AG08396 (cell line): ENCODE data around the gene ROBO1.

Experiments used
- DNase-seq: peaks from one replicate; pipeline ENCODE4 v3.0.0; 2012; ENCODE audit warnings: low spot score, mixed read lengths

ROBO1 gene

DNA sequence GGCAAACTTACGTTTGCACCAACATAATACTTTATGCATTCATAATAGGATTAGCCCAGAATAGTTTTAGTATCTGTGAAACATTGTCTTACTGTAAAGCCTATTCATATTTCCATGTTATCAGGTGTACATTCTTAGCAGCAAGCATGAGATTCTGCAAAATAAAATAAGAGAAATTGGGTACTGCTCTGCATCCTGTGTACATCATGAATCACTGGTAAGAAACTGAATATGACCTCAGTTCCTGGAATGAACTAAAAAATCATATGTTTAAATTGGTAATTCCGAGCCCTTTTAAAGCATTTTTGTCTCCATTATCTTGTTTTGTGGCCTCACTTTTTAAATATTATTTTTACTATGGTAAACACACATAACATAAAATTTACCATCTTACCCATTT lies 605.1 kb downstream of the ROBO1 start:
- no peak for DNase-seq

DNA sequence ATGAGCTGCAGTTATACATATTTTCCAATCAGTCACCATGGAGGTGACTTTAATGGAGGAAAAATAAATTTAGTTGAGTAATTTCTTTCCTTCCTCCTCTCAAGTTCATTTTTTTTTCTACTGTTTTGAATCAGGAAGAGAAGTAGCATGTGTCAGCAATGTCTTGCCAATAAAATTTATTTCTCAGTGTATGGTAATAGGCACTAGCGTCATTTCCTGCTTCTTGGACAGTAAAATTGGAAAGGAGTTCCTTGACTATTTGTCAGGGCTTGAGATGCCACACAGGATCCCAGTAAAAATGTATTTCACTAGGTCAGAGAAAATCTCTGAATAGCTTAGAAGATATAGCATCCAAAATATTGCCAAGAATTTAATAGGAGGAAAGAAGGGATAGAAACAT lies 605.9 kb downstream of the ROBO1 start:
- no peak for DNase-seq

DNA sequence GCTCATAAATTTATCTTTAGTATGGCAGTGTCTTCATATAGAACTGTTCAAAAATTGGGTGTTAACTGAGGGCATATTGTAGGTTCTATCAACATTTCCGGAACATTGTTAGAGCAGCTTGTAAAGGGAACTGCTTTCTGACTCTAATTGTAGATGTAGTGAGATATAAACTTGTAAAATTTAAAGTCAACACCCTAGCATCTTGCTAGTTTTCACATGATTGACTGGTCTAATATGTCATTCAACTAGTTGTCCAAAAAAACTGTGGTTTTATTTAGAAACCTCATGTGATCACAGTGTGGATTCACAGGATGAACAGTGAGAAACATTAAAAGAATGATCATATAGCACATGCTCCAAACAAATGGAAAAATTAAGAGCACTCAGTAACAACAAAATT lies 607.4 kb downstream of the ROBO1 start:
- DNase-seq = no peak

DNA sequence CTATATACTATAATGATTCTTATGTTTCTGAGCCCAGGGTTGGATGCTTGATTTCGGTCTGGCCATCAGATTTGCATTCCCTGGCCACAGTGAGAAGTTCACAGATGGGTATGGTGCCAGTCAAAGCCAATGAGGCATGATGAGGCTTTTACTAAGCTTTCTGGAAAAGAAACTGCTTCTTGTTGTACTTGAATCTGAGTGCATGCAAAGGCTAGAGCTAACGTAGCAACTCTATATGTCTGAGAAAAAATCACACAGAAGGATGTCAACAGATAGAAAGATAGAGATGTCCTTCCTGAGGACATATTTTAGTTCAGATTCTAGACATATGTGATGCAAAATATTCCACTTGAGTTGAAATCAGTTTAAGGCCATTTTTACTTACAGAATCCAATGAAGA lies 608.1 kb downstream of the ROBO1 start:
- DNase-seq = no peak

DNA sequence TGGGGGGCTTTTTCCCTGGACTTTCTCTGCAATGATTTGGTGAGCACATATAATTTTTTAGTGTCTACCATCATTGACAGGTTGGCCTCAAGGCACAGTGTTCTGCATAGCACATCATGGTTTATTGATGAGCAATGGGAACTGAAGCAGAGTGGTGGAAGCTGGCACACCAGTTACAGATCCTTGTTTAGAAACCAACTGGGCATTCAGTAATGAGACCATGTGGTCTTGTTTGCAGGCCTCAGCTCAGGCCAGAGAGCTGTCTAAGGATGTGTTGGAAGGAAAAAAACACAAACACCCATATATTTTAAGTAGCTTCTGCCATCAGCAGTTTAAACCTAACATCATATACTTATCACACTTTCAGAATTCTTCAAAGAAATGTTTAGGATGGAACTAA lies 610.6 kb downstream of the ROBO1 start:
- no peak for DNase-seq

DNA sequence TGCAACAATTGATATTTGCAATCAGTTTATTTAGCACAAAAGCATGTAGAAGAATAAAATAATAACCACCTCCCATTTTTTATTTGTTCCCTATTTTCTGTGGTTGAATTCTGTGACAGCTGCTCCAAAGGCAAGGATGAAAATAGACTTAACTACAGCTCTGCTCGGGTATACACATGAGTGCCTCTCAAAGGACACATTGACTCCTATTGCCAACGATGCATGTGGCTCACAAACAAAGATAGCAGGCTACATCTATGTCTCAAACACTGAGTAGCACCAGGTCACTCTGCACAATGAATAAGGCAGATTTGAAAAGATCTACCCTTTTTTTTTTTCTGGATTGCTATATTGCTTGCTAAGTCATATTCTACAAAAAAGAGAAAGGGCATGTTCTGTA lies 612.9 kb downstream of the ROBO1 start:
- no peak for DNase-seq

DNA sequence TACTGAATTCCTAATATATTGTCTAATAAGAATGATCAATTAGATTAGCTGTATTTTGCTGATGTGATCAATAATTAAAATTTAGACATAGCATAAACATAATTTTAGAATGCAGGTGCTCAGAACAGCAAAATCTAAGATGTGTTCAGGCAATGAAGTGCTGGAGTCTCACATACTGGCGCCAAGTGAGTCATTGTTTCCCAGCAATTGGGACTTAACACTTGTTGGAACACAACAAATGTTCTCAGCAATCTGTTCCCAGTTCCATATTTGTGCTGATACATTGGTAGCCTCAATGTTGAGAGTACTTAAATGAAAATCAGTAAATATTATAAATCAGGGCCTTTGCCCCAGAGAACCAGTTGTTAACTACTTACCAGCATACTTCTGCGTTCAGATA lies 619.0 kb downstream of the ROBO1 start:
- DNase-seq = no peak

DNA sequence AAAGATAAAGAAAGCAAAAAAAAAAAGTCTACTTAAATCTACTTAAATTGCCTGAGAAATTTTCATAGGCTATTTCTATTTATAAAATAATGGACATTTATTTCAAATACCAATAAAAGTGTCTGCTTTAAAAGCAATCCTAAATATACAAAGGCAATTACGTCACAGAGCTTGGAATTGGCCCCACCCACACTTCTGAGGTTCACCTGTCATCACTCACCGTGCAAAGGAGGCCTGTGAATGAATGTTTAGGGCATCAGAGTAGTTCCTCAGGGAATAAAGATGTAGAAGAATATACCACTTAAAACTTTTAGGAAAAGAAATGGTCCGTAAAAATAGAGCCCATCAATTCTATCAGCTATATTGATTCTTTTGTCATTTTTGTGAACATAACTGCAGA lies 621.8 kb downstream of the ROBO1 start:
- no peak for DNase-seq

DNA sequence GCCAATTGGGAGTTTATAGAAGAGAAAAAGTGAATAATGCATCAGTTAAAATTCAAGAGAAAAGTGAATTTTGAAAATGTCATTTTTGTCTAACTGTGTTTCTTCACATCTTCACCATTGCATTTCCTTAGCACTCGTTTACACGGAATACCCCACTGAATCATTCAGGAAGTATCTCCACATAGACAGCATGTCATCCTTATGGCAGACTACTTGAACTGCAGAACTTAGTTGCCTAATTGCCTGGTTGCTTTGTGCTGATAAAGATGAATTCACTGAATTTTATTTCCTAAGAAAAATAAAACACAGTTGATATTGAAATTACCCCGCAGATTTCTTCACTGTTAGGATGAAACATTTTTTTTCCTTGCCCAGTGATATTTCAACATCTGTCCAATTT lies 627.1 kb downstream of the ROBO1 start:
- DNase-seq = no peak

DNA sequence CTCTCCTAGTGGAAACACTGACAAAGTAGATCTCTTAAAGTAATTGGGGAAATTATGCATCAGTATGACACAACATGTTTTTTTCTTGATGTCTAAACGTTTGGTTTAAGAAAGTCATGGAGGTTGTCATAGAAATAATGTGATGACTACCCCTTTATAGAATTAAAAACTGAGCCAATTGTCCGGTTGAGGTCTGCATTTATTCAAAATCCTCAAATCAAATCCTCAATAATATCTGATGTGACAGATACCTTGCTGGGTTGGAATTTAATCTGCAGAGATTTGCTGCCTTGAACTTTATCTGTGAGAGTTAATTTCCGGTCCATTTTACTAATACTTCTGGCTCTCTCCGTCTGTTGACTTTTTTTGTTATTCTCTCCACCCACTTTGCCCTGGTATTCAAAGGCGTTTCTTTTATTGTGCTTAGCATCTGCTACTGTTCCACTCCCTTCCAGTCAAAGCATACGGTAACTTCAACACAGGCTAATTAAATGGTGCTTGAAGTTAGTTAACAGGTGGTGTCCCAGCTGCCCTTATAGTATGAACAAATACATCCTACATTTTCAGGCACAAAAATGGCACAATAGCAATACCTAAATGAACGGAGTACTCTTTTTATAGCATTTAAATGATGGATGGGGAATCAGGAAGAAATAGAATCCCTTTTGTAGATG lies 628.3 kb downstream of the ROBO1 start:
- no peak for DNase-seq

DNA sequence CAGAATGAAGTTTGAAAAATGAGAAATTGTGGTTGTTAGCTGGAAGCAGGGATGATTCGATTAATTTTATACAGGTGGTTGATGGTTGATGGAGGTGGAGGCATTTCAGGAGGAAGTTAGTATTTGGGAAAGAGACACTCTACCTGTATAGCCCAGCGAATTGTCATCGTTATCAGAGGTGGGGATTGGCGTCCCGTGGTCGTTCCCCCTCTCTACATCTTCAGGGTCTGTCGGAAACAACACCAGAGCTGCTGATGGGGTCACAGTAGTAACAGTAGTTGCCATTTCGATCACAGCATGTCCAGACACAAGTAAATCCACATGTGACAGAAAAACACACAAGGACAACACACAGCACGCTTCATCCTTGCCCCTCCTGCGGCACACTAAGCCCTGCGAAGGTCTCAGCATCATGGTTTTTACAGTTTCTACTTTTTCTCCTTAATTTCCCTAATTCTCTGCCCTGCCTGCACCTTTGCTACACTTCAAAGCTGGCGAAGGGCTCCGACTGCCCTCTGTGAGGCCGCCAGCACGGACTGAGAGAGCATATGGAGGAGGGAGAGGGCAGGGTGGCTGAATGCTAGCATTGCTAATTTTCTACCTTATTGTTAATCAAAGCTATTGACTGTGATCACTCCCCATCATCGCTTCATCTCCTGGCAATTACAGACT lies 642.3 kb downstream of the ROBO1 start:
- no peak for DNase-seq

DNA sequence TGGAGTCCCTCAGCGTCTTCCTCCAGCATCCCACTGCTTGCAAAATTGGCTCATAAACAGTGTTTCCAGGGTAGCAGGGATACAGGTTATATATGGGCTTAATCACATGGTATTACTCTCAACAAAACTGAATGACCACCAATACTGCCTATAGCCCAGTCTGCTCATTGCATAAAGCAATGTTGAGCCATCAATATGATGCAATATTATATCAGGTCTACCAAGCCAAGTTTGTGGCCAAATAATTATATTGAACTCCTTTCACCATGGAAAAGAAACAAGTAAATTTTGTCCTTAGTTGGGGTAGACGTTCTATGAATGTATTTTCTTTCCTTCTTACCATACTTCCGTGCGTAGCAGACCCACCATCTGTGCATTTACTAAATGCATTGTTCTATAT lies 652.3 kb downstream of the ROBO1 start:
- no peak for DNase-seq

DNA sequence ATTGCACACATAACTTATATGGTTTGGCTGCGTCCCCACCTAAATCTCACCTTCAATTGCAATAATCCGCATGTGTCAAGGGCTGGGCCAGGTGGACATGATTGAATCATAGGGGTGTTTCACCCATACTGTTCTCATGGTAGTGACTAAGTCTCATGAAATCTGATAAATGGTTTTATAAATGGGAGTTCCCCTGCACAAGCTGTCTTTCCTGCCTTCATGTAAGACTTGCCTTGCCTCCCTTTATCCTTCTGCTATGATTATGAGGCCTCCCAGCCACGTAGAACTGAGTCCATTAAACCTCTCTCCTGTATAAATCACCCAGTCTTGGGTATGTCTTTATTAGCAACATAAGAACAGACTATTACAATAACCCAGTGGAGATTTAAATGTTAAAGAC lies 653.9 kb downstream of the ROBO1 start:
- DNase-seq = no peak

DNA sequence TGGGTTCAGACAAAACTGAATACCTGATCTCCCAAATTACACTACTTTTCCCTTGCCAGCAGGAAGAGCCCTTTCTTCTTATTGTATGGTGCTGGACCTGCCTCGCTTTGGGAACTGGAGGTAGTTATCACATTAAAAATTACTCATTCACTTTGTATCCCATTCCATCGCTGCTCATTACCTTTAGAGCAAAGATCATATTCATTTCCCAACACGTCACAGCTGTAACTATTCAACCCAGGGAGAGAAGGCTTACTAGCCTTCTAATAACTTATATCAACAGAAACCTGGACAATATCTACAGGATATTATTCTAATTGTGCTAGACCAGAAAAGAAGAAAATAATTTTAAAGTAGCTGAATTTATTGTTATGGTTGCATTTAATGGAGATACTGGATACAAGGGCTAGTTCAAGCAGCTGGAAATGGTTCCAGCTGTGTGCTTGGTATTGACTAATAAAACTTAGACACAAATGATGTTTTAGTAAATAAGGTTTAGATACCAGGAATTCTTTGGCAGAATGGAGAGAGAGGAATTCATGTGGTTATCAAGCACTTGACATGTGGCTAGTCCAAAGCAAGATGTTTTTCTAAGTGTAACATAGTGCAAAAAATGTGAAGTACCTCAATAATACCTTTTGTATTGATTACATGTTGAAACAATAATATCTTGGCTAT lies 656.3 kb downstream of the ROBO1 start:
- peak; percentile 12 for DNase-seq

DNA sequence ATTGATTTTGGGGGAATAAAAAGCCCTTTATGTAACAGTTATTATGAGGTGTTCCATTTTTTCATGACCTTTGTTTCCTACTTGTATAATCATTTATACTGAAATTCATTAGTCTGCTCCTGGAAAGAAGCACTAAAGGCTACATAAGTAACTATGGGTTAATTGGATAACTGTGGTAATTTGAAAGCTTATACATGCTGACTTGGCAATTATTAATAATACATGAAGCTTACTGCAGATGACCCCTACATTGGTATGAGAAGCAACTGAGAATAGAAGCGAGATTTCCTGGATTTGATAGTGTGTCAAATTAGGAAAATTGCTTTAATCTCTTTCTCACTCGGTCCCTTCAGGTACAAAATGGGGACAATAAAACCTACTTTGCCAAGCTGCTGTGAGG lies 658.0 kb downstream of the ROBO1 start:
- DNase-seq = no peak

DNA sequence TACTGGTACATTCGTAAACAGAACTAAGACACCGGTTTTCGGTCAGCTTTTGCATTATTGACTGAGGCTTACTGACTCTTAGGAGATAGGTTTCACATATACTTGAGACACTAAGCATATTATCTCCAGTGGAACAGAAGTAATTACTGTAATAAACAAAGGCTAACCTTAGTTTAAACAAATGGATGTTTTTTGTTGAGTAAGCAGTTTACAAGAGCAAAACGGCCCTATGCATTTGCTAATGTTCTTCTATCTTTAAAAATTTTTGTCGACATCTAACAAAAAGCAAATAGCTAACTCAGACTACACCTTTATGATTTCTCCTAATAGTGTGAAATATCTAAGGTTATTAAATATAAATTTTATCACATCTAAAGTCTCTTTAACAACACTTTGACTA lies 664.5 kb downstream of the ROBO1 start:
- no peak for DNase-seq

DNA sequence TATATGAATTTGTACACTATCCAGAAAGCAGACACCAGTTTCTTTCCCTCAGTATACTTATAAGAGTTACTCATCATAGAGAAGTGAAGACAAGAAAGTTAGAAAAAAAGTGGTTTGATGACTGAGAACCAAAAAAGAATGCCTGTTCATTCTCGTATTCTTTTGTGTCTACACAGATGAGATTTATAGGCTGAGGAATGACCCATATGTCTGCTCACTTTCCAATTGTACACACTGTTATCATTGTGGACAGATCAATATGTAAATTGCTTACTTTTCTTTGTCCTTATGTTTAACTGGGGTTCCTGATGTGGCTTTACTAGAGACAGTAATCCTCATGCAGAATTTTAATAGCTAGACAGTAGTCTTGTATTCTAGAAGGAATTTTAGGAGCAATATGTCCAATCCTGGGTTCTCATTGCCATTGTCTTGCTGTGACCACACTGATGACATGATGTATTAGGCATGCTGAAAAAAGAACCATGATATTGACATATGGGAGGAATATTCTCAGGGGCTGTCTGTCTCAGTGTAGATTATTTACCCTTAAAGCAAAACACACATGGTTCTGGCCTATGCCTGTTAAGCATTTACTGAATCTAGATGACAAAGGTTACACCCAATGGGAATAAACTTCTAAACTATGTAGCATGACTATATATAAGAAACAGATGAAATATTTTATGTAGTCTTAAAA lies 669.7 kb downstream of the ROBO1 start:
- DNase-seq = no peak

DNA sequence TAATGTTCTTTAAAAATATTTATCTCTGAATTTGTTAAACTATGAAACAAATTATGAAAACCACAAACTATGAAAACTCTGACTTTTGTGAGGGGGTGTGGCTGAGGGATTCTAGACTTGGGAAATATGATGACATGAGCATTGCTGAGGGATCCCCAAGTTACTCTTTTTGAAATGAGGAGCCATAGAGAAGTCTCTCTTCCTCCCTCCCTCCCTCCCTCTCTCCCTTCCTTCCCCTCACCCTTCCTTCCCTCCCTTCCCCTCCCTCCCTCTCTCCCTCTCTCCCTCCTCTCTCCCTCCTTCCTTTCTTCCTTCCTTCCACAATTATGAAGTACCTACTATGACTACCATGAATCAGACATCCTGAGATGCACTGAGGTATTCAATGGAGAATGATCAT lies 673.1 kb downstream of the ROBO1 start:
- no peak for DNase-seq

DNA sequence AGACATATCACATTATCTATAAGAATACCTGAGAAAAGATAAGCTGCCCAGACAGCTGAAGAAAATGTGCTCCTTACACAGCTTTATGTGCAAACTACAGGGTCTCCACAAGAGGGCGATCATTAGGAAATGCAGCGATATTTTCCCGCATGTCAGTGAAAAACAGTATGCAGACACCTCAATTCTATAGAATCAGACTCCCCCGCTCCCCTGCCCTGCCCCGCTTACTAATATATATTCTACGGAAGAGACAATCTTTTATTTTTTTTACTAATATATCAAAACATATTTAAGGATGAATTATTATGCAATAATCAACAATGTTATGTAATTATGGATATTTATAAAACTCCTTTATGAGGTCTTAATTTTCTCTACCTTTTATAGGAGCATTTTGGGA lies 681.3 kb downstream of the ROBO1 start:
- DNase-seq = peak; percentile 38

DNA sequence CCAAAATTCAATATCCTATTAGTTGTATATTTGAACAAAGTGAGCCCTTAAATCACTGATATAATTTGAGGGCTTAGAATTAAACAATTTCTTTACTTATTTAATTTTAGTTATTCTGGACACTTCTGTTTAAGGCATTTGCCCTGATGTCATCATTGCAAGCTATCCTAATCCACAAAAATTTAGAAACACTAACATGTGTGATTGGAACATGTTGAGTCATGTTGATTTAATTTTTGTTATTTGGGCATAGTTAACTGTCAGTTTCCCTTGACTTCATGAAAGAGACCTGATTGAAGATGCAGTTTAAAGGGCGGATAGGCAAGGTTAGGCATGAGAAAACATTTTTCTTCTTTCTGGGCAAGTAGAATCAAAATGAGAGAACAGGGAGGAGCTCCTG lies 682.6 kb downstream of the ROBO1 start:
- peak; percentile 4 for DNase-seq

DNA sequence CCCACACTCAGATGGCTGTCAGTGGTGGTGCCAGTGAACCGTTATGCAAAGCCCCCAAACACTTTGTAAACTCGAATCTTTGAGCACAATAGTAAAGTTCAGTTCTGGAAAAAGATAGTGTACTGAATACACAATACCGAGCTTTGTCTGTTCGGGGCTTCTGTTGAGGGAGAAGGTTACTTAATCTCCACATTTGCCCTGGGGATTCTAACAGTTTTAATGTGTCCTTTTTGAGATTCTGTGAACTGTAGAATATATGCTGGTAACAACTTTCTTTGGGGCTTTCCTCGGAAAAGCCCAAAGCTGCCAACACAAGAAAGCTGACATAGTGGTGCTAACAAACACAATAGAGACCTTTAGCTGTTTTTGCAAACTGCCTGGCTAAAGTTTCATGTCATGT lies 686.5 kb downstream of the ROBO1 start:
- no peak for DNase-seq

DNA sequence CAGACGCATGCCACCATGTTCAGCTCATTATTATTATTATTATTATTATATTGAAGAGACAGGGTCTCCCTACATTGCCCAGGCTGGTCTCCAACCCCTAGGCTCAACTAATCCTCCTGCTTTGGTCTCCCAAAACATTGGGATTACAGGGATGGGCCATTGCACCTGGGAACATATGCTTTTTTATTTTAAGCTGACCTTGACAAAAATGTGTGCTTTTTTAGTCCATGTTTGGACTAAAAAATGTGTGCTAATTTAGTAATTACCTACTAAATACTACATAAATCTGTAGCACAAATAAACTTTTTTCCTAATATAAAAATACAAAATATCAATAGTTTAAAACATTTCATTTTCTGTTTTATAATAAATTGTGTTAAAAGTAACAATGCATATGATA lies 693.2 kb downstream of the ROBO1 start:
- no peak for DNase-seq

DNA sequence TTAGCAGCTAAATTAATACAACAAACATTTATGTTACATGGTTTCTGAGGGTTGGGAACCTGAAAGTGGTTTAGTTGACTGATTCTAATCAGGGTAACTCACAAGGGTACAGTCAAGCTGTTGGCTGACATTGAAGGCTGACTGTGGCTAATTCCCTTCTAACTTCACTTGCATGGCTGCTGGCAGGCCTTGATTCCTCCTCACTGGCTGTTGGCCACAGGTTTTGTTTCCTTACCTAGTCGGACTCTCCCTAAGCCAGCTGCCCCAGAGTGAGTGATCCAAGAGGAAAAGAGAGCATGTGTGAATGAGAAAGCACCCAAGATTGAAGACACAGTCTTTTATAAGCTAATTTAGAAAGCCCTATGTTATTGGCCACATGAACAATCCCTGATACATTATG lies 700.1 kb downstream of the ROBO1 start:
- DNase-seq = no peak
